GM19025 (cell line): ENCODE data around the gene WNT3A.
"Not testable (repeated sequence)": the region's sequence is repeated elsewhere in the genome, so short reads cannot be mapped to it uniquely, and the experiment has no call there.

Experiments
- ATAC-seq: cut with Tn5 transposase; IDR thresholded peaks from one replicate; pipeline ENCODE4 v1.9.1; 2021; ENCODE audit warnings: mild to moderate bottlenecking, low read depth, moderate library complexity; ENCODE audit not compliant: unreplicated experiment

The WNT3A gene, protein sequence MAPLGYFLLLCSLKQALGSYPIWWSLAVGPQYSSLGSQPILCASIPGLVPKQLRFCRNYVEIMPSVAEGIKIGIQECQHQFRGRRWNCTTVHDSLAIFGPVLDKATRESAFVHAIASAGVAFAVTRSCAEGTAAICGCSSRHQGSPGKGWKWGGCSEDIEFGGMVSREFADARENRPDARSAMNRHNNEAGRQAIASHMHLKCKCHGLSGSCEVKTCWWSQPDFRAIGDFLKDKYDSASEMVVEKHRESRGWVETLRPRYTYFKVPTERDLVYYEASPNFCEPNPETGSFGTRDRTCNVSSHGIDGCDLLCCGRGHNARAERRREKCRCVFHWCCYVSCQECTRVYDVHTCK

DNA sequence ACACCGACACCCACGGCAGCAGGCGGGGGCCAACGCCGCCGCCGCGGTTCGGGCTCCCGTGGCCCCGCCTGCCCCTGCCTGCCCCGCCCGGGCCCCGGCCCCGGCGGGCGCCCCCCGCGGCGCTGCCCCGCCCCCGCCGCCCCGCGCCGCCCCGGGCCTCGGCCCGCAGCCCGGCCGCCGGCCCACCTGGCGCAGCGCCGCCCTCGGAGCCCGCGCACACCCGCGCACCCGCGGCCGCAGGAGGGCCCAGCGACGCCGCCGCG lies at the start of gene WNT3A:
Gene WNT3A, plus strand, starts transcription at position 213 of the 263 bp plus-strand sequence. CDS start 131 bp downstream, outside the sequence.
- ATAC-seq = no peak

DNA sequence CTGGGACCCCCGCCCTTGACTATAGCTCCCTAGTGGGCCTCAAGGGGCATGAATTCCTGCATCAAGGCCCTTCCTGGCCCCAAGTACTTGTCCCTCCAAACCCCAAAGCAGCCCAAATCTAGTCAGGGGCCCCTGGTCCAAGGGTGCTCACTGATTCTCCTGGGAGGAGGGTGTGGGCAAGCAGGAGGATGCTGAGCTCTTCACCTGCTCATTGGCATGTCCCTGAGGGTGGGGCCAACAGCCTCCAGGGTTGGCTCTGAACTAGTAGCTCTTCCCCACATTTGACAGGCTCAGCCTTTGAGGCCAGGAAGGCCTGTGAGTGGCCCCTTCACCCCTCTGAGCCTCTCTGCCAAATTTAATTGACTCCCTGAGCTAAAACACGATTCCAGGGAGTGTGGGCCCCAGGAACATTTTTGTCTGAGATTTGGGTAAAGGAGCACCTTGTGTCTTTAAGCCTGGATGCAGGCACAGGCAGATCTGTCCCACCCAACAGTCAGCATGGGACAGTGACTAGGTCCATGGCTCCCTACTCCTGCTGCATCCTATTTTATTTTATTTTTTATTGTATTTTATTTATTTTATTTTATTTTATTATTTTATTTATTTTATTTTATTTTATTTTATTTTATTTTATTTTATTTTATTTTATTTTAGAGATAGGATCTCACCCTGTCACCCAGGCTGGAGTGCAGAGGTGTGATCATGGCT lies 48.0 kb upstream of the WNT3A start:
- no peak for ATAC-seq

DNA sequence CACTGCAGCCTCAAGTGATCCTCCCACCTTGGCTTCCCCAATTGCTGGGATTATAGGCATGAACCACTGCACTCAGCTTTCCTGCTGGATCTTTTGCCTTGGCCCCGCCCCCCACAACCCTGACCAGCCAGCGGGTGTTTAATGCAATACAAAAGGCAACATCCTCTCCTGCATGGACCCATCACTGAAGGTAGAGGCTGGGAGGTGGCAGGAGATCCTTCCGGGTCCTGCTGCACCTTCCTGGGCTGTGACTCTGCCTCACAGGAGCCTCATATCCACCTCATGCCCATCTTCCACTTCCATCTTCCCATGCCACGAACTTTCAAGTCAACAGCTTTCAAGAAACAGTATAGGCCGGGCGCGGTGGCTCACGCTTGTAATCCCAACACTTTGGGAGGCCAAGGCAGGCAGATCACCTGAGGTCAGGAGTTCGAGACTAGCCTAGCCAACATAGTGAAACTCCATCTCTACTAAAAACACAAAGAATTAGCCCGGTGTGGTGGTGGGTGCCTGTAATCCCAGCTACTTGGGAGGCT lies 47.4 kb upstream of the WNT3A start:
- ATAC-seq = no peak

DNA sequence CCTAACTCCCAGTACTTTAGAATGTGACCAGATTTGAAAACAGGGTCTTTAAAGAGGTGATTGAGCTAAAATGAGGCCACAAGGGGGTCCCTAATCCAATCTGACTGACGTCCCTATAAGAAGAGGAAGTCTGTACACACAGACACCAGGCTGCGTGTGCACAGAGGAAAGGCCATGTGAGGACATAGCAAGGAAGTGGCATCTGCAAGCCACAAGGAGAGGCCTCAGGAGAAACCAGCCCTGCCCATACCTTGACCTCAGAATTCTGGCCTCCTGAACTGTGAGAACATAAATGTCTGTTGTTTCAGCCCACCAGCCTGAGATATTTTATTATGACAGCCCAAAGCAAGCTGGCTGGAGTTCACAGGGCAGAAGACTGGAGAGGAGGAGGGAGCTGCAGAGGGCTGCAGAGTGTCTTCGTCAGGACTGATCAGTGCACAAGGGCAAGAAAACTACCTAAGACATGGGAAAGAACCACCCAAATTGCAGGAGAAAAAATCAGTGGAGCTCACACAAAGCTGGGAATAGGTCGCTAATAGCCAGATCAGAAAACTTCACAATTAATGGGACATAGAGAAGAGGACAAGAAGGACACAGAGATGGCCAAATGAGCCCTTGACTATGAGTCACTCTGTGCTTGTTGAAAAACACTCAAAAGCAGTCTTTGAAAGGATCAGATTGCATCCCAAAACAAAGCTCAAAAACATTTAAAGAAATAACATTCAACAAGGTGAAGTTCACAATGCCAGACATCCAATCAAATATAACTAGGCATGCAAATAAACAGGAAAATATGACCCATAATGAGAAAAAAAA lies 44.9 kb upstream of the WNT3A start:
- ATAC-seq = no peak

DNA sequence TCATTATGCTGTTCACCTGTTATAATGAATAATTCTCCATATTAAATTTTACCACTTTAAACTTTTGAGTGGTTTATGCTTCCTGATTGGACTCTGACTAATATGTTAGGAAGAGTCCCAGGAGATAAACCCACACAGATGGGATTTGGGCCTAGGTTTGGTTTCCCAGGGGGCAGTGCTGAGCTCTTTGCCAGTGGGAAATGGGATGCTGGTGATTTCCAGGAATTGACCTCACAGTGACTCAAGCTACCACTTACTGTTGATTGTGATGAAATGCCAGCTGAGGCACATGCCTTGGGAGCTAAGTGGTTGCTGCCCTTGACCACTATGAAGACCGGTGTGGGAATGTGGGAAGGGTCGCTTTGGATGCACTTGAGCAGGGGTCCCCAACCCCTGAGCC lies 40.1 kb upstream of the WNT3A start:
- ATAC-seq = not testable (repeated sequence)

DNA sequence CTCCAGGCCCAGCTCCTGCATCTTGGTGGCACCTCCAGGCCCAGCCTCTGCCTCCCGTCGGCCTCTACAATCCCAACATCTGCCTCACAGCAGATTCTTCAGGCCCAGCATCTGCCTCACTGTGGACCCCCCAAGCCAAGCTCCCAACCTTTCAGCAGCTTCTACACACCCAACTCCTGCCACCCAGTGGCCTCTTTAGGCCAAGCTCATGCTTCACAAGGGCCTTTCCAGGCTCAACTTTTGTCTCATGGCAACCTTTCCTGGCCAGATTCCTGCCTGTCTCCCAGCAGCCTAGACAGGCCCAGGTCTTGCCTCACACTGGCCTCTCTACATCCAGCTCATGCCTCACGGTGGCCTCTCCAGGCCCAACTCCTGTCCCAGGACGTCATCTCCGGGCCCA lies 39.0 kb upstream of the WNT3A start:
- ATAC-seq = not testable (repeated sequence)

DNA sequence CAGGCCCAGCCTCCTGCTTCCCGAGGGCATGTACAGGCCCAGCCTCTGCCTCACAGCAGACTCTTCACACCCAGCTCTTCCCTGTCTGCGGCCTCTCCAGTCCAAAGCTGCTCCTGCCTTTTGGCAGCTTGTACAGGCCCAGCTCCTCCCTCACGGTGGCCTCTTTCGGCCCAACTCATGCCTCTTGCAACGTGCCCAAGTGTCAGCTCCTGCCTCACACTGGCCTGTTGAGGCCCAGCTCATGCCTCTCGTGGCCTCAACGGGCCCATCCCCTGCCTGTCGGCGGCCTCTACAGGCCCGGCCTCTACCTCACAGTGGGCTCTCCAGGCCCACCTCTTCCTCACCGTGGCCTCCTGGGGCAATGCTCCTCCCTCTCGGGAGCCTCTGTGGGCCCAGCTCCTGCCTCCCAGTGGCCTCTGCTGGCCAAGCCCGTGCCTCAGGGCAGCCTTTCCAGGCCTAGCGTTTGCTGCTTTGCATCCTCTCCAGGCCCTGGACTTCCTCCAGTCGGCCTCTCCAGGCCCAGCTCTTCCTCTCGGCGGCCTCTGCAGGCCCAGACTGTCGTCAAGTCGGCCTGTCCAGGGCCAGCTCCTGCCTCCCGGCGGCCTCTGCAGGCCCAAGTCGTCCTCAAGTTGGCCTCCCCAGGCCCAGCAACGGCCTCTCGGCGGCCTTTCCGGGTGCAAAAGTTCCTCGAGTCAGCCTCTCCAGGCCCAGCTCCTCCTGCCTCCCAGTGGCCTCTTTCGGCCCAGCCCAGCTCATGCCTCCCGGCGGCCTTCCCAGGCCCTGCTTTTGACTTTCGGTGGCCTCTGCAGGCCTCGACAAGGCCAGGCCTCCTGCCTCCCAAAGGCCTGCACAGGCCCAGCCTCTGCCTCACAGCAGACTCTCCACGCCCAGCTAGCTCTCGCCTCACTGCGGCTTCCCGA lies 36.5 kb upstream of the WNT3A start:
- not testable (repeated sequence) for ATAC-seq

DNA sequence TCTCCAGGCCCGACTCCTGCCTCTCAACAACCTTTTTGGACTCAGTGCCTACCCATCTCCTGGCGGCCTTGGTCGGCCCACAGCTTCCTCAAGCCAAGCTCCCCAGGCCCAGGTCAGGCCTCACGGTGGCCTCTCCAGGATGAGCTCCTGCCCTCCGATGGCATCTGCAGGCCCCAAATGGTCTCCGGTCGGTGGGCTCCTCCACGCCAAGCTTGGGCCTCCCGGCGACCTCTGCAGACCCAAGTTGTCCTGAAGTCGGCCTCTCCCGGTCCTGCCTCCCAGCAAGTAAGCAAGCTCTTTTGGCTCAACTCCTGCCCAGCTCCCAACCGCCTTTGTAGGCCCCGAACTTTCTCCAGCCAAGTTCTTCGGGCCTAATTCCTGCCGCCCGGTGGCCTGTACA lies 35.6 kb upstream of the WNT3A start:
- not testable (repeated sequence) for ATAC-seq

DNA sequence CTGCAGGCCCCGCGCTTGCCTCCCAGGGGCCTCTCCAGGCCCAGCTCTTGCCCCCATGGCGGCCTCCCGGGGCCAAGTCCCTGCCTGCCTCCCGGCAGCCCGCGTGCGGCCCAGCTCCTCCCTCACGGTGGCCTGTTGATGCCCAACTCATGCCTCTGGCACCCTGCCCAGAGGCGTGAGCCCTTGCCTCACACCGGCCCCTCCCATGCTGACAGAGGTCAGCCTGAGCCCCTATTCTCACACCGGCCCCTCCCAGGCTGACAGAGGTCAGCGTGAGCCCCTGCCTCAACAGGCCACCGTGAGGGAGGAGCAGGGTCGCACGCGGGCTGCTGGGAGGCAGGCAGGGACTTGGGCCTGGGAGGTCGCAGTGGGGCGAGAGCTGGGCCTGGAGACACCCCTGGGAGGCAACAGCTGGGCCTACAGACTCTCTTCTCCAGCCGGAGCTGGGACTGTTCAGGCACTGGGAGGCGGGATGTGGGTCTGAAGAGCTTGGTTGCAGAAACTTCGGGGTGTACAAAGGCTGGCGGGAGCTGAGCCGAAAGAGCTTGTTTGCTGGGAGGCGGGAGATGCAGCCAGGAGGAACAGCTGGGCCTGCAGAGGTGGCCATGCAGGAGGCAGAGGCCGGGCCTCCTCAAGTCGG lies 35.0 kb upstream of the WNT3A start:
- ATAC-seq = not testable (repeated sequence)

DNA sequence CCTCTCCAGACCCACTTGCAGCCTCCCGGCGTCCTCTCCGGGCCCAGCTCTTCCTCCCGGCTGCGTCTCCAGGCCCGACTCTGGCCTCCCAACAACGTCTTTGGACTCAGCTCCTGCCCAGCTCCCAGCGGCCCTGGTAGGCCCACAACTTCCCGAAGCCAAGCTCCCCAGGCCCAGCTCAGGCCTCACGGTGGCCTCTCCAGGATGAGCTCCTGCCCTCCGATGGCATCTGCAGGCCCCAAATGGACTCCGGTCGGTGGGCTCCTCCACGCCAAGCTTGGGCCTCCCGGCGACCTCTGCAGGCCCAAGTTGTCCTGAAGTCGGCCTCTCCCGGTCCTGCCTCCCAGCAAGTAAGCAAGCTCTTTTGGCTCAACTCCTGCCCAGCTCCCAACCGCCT lies 34.5 kb upstream of the WNT3A start:
- ATAC-seq = not testable (repeated sequence)

DNA sequence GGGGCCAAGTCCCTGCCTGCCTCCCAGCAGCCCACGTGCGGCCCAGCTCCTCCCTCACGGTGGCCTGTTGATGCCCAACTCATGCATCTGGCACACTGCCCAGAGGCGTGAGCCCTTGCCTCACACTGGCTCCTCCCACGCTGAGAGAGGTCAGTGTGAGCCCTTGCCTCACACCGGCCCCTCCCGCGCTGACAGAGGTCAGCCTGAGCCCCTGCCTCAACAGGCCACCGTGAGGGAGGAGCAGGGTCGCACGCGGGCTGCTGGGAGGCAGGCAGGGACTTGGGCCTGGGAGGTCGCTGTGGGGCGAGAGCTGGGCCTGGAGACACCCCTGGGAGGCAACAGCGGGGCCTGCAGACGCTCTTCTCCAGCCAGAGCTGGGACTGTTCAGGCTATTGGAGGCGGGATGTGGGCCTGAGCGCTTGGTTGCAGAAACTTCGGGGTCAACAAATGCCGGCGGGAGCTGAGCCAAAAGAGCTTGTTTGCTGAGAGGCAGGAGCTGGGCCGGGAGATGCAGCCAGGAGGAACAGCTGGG lies 33.9 kb upstream of the WNT3A start:
- not testable (repeated sequence) for ATAC-seq

DNA sequence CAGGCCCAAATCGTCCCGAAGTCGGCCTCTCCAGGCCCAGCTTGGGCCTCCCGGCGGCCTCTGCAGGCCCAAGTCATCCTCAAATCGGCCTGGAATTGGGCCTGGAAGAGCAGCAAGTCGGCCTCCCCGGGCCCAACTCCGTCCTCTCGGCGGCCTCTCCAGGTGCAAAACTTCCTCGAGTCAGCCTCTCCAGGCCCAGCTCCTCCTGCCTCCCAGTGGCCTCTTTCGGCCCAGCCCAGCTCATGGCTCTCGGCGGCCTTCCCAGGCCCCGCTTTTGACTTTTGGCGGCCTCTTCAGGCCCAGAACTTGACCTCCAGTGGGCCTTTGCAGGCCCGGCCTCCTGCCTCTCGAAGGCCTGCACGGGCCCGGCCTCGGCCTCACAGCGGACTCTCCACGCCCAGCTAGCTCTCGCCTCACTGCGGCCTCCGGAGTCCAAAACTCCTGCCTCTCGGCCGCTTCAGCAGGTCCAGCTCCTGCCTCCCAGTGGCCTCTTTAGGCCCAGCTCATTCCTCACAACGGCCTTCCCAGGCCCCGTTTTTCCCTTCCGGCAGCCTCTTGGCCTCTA lies 33.0 kb upstream of the WNT3A start:
- ATAC-seq = not testable (repeated sequence)

DNA sequence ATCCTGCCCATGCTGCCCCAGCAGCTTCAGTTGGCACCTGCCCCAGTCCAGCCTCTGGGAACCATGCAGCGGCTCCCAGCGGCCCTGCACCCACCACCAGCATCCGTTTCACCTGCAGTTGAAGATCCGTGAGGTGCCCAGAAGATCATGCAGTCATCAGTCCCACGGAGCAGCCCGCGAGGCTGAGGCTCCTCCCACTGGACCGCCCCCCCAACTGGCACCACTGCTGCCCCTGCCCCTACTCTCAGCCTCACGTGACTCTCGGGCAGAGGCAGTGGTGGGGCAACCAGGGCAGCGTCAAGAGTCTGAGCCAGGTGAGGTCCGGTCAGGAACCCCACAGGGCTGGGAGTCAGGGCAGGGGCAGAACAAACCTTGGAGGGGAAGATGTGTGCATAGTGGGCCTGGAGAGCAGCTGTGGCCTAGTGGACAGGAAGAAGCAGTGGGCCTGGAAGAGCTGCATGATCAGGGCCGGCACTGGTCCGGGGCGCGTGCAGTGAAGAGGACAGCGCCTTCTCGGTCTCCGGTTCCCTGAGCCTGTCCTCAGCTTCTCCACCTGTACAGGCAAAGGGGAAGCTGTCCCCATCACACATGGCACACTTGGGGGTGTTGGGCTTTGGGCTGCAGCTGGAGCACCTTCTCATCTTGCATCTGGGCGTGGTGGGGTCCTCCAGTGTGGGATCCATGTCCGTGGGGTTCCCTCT lies 31.1 kb upstream of the WNT3A start:
- not testable (repeated sequence) for ATAC-seq

DNA sequence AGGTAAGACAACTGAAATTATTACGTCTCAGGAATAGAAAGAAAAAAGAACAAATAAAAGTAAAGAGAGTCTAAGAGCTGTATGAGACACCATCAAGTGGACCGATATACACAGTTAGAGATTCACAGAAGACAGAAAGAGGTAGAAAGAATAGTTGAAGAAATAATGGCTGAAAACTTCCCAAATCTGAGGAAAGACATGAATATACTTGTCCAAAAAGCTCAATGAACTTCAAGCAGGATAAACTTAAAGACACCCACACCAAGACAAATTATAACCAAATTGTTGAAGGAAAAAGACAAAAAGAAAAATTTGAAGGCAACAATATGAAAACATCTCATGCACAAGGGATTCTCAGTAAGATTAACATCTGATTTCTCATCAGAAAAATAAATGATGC lies 19.6 kb upstream of the WNT3A start:
- ATAC-seq = no peak

DNA sequence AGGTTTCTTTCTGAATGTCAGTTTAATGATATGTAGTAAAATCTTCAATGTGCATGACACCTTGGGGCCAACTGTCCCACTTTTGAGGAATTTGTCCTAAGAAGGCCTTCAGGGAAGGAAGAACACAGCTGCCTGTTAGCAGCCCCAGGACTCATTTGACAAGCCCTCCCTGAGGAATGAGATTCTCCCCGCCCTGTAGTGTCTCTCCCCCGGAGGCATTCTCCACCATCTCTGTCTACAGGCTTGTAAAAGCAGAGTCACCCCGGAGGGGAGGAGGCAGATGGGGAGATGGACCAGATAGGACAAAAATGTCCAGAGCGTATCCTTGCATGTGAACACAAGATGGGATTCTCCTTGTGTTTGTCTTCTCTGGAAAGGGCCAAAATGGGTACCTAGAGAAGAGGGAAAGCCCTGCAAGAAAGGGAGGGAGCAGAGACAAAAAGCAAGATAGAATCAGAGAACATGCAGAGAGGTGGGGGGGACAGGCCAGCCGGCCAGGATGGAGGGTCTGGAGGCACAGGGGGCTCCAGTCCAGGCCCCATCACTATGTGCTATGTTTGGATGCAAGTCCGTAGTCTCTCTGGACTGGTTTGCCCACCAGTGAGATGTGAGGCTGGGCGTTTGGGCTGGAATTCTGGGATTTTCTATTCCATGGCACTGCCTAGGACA lies 12.0 kb upstream of the WNT3A start:
- ATAC-seq = no peak

DNA sequence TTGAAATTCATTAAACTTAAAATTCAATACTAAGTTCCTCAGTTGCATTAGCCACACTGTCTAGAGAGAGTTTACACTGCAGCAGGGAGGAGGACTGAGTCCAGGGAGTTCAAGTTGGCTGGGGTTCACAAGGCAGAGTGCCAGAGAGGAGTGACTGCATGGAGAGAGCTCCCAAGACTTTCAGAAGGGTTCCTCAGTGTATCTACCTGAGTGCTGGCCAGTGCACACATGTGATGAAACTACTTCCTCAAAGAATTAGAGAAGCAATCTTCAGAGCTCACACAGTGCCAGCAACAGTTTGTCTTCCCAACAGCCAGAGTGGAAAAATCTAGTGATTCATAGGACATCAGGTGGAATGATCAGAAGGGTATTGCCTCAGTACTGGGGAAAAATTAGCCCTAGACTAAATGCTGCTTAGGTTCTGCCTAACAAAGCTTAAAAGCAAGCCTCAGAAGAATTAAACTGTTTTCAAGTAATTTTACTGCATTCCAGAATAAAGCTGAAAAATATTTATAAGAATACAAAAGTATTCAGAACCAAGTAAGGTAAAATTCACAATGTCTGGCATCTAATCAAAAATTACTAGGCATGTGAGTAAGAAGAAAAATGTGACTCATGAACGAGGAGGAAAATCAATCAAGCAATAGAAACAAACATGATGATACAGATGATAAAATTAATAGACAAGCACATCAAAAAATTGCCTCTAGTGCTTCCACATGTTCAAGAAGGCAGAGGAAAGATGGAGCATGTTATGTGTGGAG lies 10.4 kb upstream of the WNT3A start:
- no peak for ATAC-seq

DNA sequence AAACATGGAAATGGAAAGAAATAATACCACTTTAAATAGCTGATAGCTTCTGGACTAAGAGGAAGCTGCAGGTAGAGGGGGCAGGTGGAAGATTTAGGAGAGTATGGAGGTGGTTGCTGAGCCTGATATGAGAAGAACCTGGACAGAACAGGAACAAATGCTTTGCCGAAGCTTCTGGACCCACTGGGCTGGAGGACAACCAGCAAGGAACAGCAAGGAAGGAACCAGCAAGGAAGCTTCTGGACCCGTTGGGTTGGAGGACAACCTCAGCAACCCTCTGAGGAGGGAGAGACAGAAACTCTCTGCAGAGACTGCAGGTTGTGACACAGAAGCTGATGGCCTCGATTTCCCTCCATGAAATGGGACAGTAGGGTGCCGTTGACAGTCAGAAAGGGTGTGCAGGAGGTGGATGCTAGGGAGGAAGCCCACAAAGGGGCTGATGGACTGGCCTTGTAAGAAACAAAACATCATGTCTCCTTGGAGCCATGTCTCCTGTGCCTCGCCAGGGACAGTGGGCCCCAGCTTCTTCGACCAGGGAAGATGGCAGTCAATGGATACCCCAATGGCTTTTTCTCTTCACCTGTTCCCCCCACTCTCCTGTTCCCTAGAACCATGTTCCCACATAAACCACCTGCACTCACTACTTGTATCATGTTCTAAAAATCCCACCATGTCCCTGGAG lies 8.3 kb upstream of the WNT3A start:
- no peak for ATAC-seq
